HL-60 (cell line): ENCODE measurements around the gene PFDN4.

Source experiments
- DNase-seq, 2 experiments: peaks; one replicate each; pipeline ENCODE4 v3.0.0-alpha.2; 2010 to 2020; ENCODE audit warnings: low read depth in 1 of 2, low spot score in 1 of 2
- H3K27ac ChIP-seq: fragments of 250-450 bp; sonication (Bioruptor Pico); replicated peaks from 2 replicates; pipeline ENCODE4 v1.5.1; 2020; ENCODE audit warnings: mild to moderate bottlenecking, moderate library complexity
- H3K27me3 ChIP-seq: fragments of 250-450 bp; sonication (Bioruptor Pico); 2 replicates; pipeline ENCODE4 v1.5.1; 2021; ENCODE audit warnings: mild to moderate bottlenecking, moderate library complexity; ENCODE audit not compliant: insufficient read depth, poor library complexity, severe bottlenecking
- H3K4me3 ChIP-seq: replicated peaks from 2 replicates; pipeline ENCODE4 v1.5.1; 2011; ENCODE audit warnings: mild to moderate bottlenecking, control low read depth, low read length; ENCODE audit not compliant: insufficient read depth
- GABPA ChIP-seq: IDR thresholded peaks from 2 replicates; pipeline ENCODE4 v1.6.1; 2012; ENCODE audit warnings: low read depth
- POLR2AphosphoS5 ChIP-seq: IDR thresholded peaks from 2 replicates; pipeline ENCODE4 v1.6.1; 2012; ENCODE audit warnings: low read depth
- SPI1 ChIP-seq: IDR thresholded peaks from 2 replicates; pipeline ENCODE4 v1.6.1; 2012; ENCODE audit warnings: low read depth, mild to moderate bottlenecking, borderline replicate concordance
- TF ChIP-seq, protein P1 (sequence below): IDR thresholded peaks from 2 replicates; pipeline ENCODE4 v1.6.1; 2012; ENCODE audit warnings: low read depth; ENCODE audit not compliant: insufficient replicate concordance
- TF ChIP-seq, protein P2 (sequence below): IDR thresholded peaks from one replicate; pipeline ENCODE4 v1.5.1; 2011; ENCODE audit warnings: low read length, control low read depth, inconsistent platforms; ENCODE audit not compliant: insufficient read depth

The PFDN4 gene

DNA sequence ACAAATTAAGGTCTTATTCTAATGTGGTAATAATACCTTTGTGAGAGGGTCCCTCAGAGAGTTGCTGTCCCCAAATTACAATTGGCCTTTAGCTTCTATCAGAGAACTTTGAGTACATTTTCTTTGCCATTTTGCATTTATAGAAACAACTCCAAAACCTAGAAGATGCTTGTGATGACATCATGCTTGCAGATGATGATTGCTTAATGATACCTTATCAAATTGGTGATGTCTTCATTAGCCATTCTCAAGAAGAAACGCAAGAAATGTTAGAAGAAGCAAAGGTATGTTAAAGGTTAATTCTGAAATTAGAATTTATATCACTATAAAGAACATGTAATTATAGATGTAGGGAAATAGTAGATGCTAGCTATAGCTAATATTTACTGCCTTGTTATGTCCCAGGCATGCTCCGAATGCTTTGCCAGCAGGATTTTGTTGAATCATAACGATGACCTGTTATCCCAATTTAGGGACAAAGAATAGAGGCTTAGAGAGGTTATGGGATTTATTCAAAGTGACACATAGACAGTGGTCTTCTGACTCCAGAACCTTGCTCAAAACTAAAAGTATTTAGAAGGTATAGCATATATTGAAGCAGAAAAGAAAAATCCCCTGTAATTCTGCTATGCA, 7.4 kb downstream of the PFDN4 start:
- no peak overlapping the region for H3K4me3 ChIP-seq
- H3K27ac ChIP-seq = no peak overlapping the region
- DNase-seq = no peak
- H3K27me3 ChIP-seq = no peaks in the 10 kb centered on the region
- TF ChIP-seq SPI1 = no peak
- TF ChIP-seq GABPA = no peak
- no peak for TF ChIP-seq POLR2AphosphoS5
- TF ChIP-seq, protein P1, sequence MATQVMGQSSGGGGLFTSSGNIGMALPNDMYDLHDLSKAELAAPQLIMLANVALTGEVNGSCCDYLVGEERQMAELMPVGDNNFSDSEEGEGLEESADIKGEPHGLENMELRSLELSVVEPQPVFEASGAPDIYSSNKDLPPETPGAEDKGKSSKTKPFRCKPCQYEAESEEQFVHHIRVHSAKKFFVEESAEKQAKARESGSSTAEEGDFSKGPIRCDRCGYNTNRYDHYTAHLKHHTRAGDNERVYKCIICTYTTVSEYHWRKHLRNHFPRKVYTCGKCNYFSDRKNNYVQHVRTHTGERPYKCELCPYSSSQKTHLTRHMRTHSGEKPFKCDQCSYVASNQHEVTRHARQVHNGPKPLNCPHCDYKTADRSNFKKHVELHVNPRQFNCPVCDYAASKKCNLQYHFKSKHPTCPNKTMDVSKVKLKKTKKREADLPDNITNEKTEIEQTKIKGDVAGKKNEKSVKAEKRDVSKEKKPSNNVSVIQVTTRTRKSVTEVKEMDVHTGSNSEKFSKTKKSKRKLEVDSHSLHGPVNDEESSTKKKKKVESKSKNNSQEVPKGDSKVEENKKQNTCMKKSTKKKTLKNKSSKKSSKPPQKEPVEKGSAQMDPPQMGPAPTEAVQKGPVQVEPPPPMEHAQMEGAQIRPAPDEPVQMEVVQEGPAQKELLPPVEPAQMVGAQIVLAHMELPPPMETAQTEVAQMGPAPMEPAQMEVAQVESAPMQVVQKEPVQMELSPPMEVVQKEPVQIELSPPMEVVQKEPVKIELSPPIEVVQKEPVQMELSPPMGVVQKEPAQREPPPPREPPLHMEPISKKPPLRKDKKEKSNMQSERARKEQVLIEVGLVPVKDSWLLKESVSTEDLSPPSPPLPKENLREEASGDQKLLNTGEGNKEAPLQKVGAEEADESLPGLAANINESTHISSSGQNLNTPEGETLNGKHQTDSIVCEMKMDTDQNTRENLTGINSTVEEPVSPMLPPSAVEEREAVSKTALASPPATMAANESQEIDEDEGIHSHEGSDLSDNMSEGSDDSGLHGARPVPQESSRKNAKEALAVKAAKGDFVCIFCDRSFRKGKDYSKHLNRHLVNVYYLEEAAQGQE = no peak
- TF ChIP-seq, protein P2, sequence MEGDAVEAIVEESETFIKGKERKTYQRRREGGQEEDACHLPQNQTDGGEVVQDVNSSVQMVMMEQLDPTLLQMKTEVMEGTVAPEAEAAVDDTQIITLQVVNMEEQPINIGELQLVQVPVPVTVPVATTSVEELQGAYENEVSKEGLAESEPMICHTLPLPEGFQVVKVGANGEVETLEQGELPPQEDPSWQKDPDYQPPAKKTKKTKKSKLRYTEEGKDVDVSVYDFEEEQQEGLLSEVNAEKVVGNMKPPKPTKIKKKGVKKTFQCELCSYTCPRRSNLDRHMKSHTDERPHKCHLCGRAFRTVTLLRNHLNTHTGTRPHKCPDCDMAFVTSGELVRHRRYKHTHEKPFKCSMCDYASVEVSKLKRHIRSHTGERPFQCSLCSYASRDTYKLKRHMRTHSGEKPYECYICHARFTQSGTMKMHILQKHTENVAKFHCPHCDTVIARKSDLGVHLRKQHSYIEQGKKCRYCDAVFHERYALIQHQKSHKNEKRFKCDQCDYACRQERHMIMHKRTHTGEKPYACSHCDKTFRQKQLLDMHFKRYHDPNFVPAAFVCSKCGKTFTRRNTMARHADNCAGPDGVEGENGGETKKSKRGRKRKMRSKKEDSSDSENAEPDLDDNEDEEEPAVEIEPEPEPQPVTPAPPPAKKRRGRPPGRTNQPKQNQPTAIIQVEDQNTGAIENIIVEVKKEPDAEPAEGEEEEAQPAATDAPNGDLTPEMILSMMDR = no peak

DNA sequence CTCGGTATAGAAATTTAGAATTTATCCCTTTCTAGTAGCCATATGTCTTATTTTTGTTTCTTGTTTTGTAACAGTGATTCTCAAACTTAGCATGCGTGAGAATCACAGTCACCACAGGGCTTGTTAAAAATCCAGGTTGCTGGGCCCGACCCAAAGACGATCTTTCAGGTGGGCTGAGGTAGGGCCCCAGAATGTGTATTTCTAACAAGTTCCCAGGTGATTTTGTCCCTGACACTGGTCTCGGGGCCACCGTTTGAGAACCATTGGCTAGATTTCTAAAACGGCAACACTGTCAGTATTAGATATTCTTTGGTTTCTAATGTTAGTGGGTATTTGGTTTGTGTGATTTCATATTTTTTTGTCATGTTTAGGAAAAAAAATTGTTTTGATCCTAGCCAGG, 9.9 kb downstream of the PFDN4 start:
- H3K4me3 ChIP-seq = no peak overlapping the region
- H3K27me3 ChIP-seq = no peaks in the 10 kb centered on the region
- no peak overlapping the region for H3K27ac ChIP-seq
- TF ChIP-seq, protein P1 = no peak
- no peak for TF ChIP-seq POLR2AphosphoS5
- TF ChIP-seq SPI1 = no peak
- no peak for TF ChIP-seq GABPA
- TF ChIP-seq, protein P2 = no peak
- no peak for DNase-seq

DNA sequence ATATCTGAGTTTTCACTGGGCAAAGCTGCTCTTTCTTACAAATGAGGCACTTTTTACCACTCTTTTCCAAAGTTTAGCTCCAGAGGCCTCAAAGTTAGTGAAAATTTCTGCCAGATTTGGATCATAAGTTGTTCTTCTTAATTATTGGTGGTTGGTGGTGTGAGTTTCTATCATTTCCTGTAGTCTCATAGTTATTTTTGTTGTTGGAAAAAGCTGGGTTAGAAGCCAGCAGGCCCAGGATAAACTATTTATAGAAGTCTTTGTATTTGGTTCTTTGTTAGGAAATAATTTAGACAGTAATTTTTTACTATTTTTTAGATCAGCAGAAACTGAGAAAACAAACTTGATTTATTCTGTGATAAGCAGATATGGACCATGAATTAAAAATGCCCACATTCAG, 10.6 kb downstream of the PFDN4 start:
- no peaks in the 10 kb centered on the region for H3K27me3 ChIP-seq
- H3K27ac ChIP-seq = no peak overlapping the region
- H3K4me3 ChIP-seq = no peak overlapping the region
- TF ChIP-seq SPI1 (no peak), GABPA (no peak), POLR2AphosphoS5 (no peak)
- TF ChIP-seq, protein P1 = no peak
- TF ChIP-seq, protein P2 = no peak
- no peak for DNase-seq
